Fibroblast of the aortic adventitia (primary cell): ENCODE data around the gene PIK3C2B. TPM values are rescaled to one million over a fixed set of nuclear protein-coding genes. Genes with fewer than 3 reads are reported as not detected.

Experiments
- DNase-seq: peaks from one replicate; pipeline ENCODE4 v3.0.0-alpha.2; 2010; ENCODE audit warnings: low read depth
- H3K4me3 ChIP-seq: 2 replicates; pipeline ENCODE4 v1.5.1; 2011; ENCODE audit warnings: low read depth, mild to moderate bottlenecking, control low read depth, low read length, moderate library complexity
- total RNA-seq: library from RNA; depleted of rRNA; stranded (reverse); fragments of >200 nt; gene quantifications from 2 replicates; pipeline ENCODE4 v1.2.3, GENCODE V29; 2012; ENCODE audit warnings: low replicate concordance
- TF ChIP-seq, protein P1 (sequence below): IDR thresholded peaks from 2 replicates; pipeline ENCODE4 v1.5.1; 2011; ENCODE audit warnings: mild to moderate bottlenecking, low read length, control low read depth, inconsistent platforms; ENCODE audit not compliant: insufficient read depth

PIK3C2B gene
- total RNA-seq, 1 donor = 4.5 TPM

DNA sequence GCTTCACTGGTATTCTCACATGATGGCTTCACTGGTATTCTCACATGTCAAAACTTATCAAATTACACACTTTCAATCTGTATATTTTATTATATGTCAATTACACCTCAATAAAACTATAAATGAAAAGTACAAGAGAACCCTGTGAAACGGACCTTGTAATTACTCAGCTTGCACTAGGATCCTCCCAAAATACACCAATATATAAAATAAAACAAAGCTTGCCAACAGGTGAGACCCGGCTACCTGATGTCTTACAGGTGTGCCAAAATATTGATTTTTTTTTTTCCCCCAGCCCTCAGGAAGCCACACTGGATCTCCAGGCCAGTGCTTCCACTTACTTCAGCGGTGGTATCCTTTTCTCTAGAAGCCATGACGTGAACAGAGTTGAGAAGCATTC is 22.9 kb downstream of the PIK3C2B start:
- TF ChIP-seq, protein P1, sequence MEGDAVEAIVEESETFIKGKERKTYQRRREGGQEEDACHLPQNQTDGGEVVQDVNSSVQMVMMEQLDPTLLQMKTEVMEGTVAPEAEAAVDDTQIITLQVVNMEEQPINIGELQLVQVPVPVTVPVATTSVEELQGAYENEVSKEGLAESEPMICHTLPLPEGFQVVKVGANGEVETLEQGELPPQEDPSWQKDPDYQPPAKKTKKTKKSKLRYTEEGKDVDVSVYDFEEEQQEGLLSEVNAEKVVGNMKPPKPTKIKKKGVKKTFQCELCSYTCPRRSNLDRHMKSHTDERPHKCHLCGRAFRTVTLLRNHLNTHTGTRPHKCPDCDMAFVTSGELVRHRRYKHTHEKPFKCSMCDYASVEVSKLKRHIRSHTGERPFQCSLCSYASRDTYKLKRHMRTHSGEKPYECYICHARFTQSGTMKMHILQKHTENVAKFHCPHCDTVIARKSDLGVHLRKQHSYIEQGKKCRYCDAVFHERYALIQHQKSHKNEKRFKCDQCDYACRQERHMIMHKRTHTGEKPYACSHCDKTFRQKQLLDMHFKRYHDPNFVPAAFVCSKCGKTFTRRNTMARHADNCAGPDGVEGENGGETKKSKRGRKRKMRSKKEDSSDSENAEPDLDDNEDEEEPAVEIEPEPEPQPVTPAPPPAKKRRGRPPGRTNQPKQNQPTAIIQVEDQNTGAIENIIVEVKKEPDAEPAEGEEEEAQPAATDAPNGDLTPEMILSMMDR = no peak
- H3K4me3 ChIP-seq = no peak overlapping the region
- no peak for DNase-seq

- H3K4me3 ChIP-seq = no peak overlapping the region
- TF ChIP-seq, protein P1 = no peak
- no peak for DNase-seq
These were observed 25.3 kb downstream of the PIK3C2B start for GRCh38 chr1:204469304-204469703.

DNA sequence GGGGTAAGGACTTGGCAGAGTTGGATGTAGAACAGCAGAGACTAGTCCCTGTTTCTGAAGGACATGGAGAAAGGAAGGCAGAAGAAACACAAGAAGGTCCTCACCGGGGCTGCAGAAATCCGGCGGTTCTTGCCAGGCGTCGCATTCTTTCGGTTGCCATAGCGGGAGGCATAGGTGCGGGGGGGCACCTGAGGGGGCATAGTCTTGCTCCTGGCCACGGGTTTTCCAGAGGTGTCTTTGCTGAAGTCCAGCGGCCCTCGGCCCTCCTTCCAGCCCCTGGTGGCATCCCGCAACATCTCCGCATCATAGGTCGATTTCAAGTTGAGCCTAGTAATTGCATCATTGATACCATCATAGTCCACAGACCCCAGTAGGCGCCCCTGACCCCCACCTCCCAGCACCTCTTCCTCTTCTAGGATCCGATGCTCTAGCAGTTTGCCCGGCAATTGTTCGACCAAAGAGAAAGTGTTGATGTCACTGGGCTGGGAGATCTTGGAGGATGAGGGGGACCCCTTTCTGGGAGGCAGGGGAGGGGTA is 25.8 kb downstream of the PIK3C2B start:
- H3K4me3 ChIP-seq = no peak overlapping the region
- no peak for DNase-seq
- TF ChIP-seq, protein P1 = no peak

DNA sequence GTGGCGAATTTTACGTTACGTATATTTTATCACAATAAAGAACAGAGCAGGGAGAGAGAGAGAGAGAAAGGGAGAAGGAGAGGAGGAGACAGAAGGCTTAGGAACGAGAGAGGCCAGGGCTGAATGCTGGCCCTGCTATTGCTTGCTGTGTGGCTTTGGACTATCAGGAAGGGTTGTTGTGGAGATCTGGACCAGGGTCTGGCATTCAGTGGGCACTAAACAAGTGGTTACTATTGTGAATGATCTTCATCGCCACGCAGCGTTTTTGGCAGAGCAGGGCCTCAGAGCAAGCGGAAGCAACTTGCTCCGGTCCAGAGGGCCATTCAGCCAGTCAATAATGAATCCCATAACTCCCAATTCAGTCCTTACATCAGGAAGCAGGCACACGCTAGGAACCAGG is 26.4 kb downstream of the PIK3C2B start:
- no peak for DNase-seq
- TF ChIP-seq, protein P1 = no peak
- no peak overlapping the region for H3K4me3 ChIP-seq

GRCh38 chr1:204466416-204467405 is 27.9 kb downstream of the PIK3C2B start:
- TF ChIP-seq, protein P1 = no peak
- no peak for DNase-seq
- H3K4me3 ChIP-seq = no peak overlapping the region

DNA sequence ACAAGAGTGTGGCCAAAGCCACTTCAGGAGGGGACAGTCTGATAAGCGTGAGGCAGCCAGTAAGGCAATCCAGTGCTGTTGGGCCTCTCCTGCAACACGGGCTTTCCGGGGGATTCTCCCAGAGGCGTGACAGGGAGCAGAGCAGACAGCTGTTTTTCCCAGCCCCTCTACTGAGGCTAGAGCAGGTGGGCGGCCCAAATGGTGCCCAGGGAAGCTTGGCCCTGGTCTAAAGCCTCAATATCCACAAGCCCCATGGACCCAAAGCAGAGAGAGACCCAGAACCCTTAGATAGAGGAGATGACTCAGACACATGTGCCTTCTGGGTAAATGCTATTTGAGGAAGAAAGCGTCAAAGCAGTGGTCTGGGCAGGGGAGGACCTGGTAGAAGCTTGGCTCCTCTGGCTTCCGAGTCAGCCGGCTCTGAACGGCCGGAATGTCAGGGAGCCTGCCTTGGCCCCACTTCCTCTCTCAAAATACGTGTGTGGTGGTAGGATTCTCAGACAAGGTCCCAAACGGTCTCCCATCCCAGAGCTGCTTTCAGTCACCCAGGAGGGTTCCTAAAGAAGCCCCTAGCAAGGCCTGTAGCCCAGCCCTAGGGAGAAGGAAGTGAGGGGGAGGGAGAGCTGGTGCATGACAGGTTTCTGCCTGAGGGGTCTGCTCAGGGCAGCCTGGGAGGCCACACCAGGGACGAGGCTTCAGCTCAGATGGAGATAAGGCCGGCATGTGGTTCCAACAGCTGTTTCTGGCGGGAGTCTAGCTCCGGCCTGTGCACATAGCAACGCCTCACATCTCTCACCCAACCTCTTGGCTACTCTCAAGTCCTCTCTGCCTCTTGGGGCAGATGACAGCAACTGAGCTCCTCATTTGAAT is 28.8 kb downstream of the PIK3C2B start:
- no peak for DNase-seq
- TF ChIP-seq, protein P1 = no peak
- H3K4me3 ChIP-seq = no peak overlapping the region
